ENCODE measurements around the gene RIC3.

- TF ChIP-seq HDAC2 (IDR thresholded peaks at IDR 0.05; ENCODE audit: borderline replicate concordance in 1 of 2, low read depth in 2 of 2, low read length in 2 of 2): no peak
- TF ChIP-seq CTCF (IDR thresholded peaks at IDR 0.05; ENCODE audit: control extremely low read depth in 1 of 3, insufficient read depth in 1 of 3, low read depth in 1 of 3, low read length in 3 of 3): no peak
- TF ChIP-seq SIX5 (IDR thresholded peaks at IDR 0.05; ENCODE audit: low read depth, low read length): no peak
- no peak for TF ChIP-seq POLR2A (IDR thresholded peaks at IDR 0.05; ENCODE audit: control extremely low read depth in 1 of 2, low read depth in 2 of 2, low read length in 2 of 2)
- no peak for TF ChIP-seq TEAD4 (IDR thresholded peaks at IDR 0.05; ENCODE audit: low read depth, low read length)
- TF ChIP-seq SRF (IDR thresholded peaks at IDR 0.05; ENCODE audit: low read depth, low read length): no peak
- TF ChIP-seq EZH2 (IDR thresholded peaks at IDR 0.05; ENCODE audit: low read depth, low read length, severe bottlenecking): no peak
- TF ChIP-seq MAFK (IDR thresholded peaks at IDR 0.05; ENCODE audit: low read depth, low read length): no peak
- TF ChIP-seq TAF7 (optimal IDR thresholded peaks at IDR 0.05; ENCODE audit: borderline replicate concordance, low read depth, low read length): no peak
- no peak for TF ChIP-seq CREB1 (IDR thresholded peaks at IDR 0.05)
Observed at GRCh38 chr11:8061555-8062428, 107.0 kb downstream of the RIC3 start.
